ENCODE results near the gene TWNK. TPM values are rescaled to one million over a fixed set of nuclear protein-coding genes. Genes with fewer than 3 reads are reported as not detected.

The TWNK gene
- total RNA-seq, 1 experiment from 2014 or later: 38.7 TPM

- H3K4me2 ChIP-seq (ENCODE audit: insufficient read depth, insufficient read length, low read length): no peak overlapping the region
- WGBS (ENCODE audit: extremely low coverage, insufficient read length, low lambda C conversion rate): no CpG with 5 or more reads among the region's 2 CpGs
These were observed 20.5 kb upstream of the TWNK start for GRCh38 chr10:100966887-100967286.

More at GRCh38 chr10:100966887-100967286, 20.5 kb upstream of the TWNK start:
- Mint-ChIP-seq H3K27me3 (ENCODE audit: low read depth) (peaks cover 7% of the 10 kb centered on the region), H3K9me3 (no peaks in the 10 kb centered on the region; a peak in 1 of 5 replicates), H3K4me1 (peaks cover 23 to 25% of the 10 kb centered on the region in 2 experiments), H3K27ac (no peak overlapping the region), H3K4me3 (no peak overlapping the region), H3K36me3 (ENCODE audit: insufficient read depth in 1 of 3, low read depth in 3 of 3) (peaks cover 0 to 5% (median 5%) of the 10 kb centered on the region in 3 experiments; a peak in 4 of 7 replicates)
- H2BK5ac ChIP-seq (ENCODE audit: insufficient read length, low read length): no peak overlapping the region
- H2AFZ ChIP-seq (ENCODE audit: low read length): no peak overlapping the region
- H3K18ac ChIP-seq (ENCODE audit: insufficient read length, low read depth, low read length): no peak overlapping the region
- no peak for DNase-seq
- no peak overlapping the region for H3K9ac ChIP-seq (ENCODE audit: extremely low read depth, insufficient read length, low read length)
- no peak overlapping the region for H2BK20ac ChIP-seq (ENCODE audit: low read depth, low read length, poor library complexity, severe bottlenecking)
- no peak overlapping the region for H2BK12ac ChIP-seq (ENCODE audit: insufficient read length, low read depth, low read length)
- H4K91ac ChIP-seq (ENCODE audit: insufficient read length, low read depth, low read length): no peak overlapping the region
- H3K27ac ChIP-seq (ENCODE audit: insufficient read length, low read depth, low read length): no peak overlapping the region
- no peaks in the 10 kb centered on the region for H3K79me1 ChIP-seq (ENCODE audit: insufficient read depth, low read depth, low read length, poor library complexity, severe bottlenecking)
- no peaks in the 10 kb centered on the region for H3K79me2 ChIP-seq (ENCODE audit: insufficient read depth, low read length)
- no peak overlapping the region for H3K56ac ChIP-seq (ENCODE audit: insufficient read length, low read depth, low read length)
- no peak overlapping the region for H3K4ac ChIP-seq (ENCODE audit: low read depth, low read length)
- TF ChIP-seq CTCF (conservative IDR thresholded peaks at IDR 0.05): no peak
- H2AK5ac ChIP-seq (ENCODE audit: insufficient read length, low read length): no peak overlapping the region
- no peaks in the 10 kb centered on the region for H3K4me1 ChIP-seq (ENCODE audit: insufficient read depth, low read length)
- H3K14ac ChIP-seq (ENCODE audit: insufficient read depth, low read length): no peak overlapping the region
- H2BK120ac ChIP-seq (ENCODE audit: low read depth, low read length, poor library complexity, severe bottlenecking): no peak overlapping the region
- no peaks in the 10 kb centered on the region for H3K9me3 ChIP-seq (ENCODE audit: control insufficient read depth, low read depth, low read length)
- no peak overlapping the region for H3K23ac ChIP-seq (ENCODE audit: insufficient read length, low read depth, low read length)
- no peaks in the 10 kb centered on the region for H4K20me1 ChIP-seq (ENCODE audit: control insufficient read depth, insufficient read depth, insufficient read length)
- H2BK15ac ChIP-seq (ENCODE audit: low read depth, low read length): no peak overlapping the region
- no peak overlapping the region for H4K5ac ChIP-seq (ENCODE audit: insufficient read length, low read depth, low read length)
- H3K23me2 ChIP-seq (ENCODE audit: insufficient read length, low read depth, low read length, poor library complexity, severe bottlenecking): peaks cover 12% of the 10 kb centered on the region
- H4K8ac ChIP-seq (replicated peaks; ENCODE audit: insufficient read length, low read depth, low read length): no peak overlapping the region
- no peak overlapping the region for H3T11ph ChIP-seq (ENCODE audit: low read length)
- H3K27me3 ChIP-seq (ENCODE audit: insufficient read depth, low read length): no peaks in the 10 kb centered on the region
